ENCODE results near the gene AEN.

DNA sequence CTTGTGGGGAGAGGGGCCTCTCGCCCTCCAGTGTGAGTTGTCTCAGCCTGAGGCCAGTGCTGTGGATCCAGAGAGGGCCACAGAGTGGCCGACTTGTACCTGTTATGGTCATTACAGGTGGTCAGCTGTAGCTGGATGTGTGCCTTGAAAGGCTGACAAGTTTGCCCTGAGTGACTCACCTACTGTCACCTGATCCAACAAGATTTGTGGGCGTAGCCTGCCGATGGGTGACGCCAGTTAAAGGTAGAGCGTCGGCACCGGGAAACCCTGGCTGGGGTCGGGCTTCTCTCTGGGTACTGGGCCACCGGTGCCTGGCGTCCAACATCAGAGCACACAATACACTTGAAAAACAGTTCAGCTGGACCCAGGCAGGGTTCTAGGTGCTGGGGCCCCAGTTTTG is 14.9 kb downstream of the AEN start:
- TF ChIP-seq POLR2AphosphoS5 (IDR thresholded peaks at IDR 0.05; ENCODE audit: borderline replicate concordance, low read depth, low read length), result no peak
- TF ChIP-seq EZH2 (IDR thresholded peaks at IDR 0.05), result no peak
- TF ChIP-seq FOXP2 (optimal IDR thresholded peaks at IDR 0.05; ENCODE audit: control extremely low read depth, extremely low read length, insufficient read depth), result no peak
